ENCODE data around the gene KRTAP10-2. TPM values are rescaled to one million over a fixed set of nuclear protein-coding genes. Genes with fewer than 3 reads are reported as not detected.
A peak's percentile ranks its signal among the peaks of the same experiment; 100 is the strongest.

Gene KRTAP10-2
- total RNA-seq, 1 experiment from 2014 or later = not detected

GRCh38 chr21:44568667-44569556, 17.6 kb upstream of the KRTAP10-2 start:
- no peak overlapping the region for H3K4me3 Mint-ChIP-seq
- Histone ChIP-seq H4K8ac (replicated peaks; ENCODE audit: insufficient read length, low read depth, low read length) (no peak overlapping the region), H3K23me2 (ENCODE audit: insufficient read length, low read depth, low read length, poor library complexity, severe bottlenecking) (no peaks in the 10 kb centered on the region), H2BK12ac (ENCODE audit: insufficient read length, low read depth, low read length) (no peak overlapping the region), H3K23ac (ENCODE audit: insufficient read length, low read depth, low read length) (no peak overlapping the region), H3K9me3 (ENCODE audit: control insufficient read depth, low read depth, low read length) (no peaks in the 10 kb centered on the region), H3T11ph (ENCODE audit: low read length) (no peak overlapping the region), H3K4me1 (ENCODE audit: insufficient read depth, low read length) (no peaks in the 10 kb centered on the region), H4K5ac (ENCODE audit: insufficient read length, low read depth, low read length) (no peak overlapping the region), H2AK5ac (ENCODE audit: insufficient read length, low read length) (no peak overlapping the region), H3K18ac (ENCODE audit: insufficient read length, low read depth, low read length) (no peak overlapping the region), H3K79me2 (ENCODE audit: insufficient read depth, low read length) (no peaks in the 10 kb centered on the region), H3K14ac (ENCODE audit: insufficient read depth, low read length) (no peak overlapping the region), H3K9ac (ENCODE audit: extremely low read depth, insufficient read length, low read length) (no peak overlapping the region), H2AFZ (ENCODE audit: low read length) (no peak overlapping the region), H4K91ac (ENCODE audit: insufficient read length, low read depth, low read length) (no peak overlapping the region), H3K4me2 (ENCODE audit: insufficient read depth, insufficient read length, low read length) (no peak overlapping the region), H3K56ac (ENCODE audit: insufficient read length, low read depth, low read length) (no peak overlapping the region), H3K27me3 (ENCODE audit: insufficient read depth, low read length) (no peaks in the 10 kb centered on the region), H2BK15ac (ENCODE audit: low read depth, low read length) (no peak overlapping the region), H2BK120ac (ENCODE audit: low read depth, low read length, poor library complexity, severe bottlenecking) (no peak overlapping the region), H4K20me1 (ENCODE audit: control insufficient read depth, insufficient read depth, insufficient read length) (no peaks in the 10 kb centered on the region), H2BK20ac (ENCODE audit: low read depth, low read length, poor library complexity, severe bottlenecking) (no peak overlapping the region), H3K4ac (ENCODE audit: low read depth, low read length) (no peak overlapping the region), H2BK5ac (ENCODE audit: insufficient read length, low read length) (no peak overlapping the region), H3K27ac (ENCODE audit: insufficient read length, low read depth, low read length) (no peak overlapping the region), H3K79me1 (ENCODE audit: insufficient read depth, low read depth, low read length, poor library complexity, severe bottlenecking) (no peaks in the 10 kb centered on the region)
- H3K27ac Mint-ChIP-seq = peak overlapping the region in 1 of 3 experiments; percentile 77; a peak in 2 of 7 replicates
- no CpG with 5 or more reads among the region's 27 CpGs for WGBS (ENCODE audit: extremely low coverage, insufficient read length, low lambda C conversion rate)
- no peak for DNase-seq
- peaks cover 16% of the 10 kb centered on the region for H3K27me3 Mint-ChIP-seq (ENCODE audit: low read depth)
- H3K4me1 Mint-ChIP-seq = no peaks in the 10 kb centered on the region; a peak in 1 of 4 replicates
- TF ChIP-seq CTCF (conservative IDR thresholded peaks at IDR 0.05) = no peak
- H3K36me3 Mint-ChIP-seq (ENCODE audit: insufficient read depth in 1 of 3, low read depth in 3 of 3) = peaks cover 3 to 22% (median 3%) of the 10 kb centered on the region in 3 experiments; a peak in 5 of 7 replicates
- H3K9me3 Mint-ChIP-seq = peaks cover 19 to 20% of the 10 kb centered on the region in 2 experiments
